Stimulated activated CD8-positive, alpha-beta memory T cell treated with anti-CD3 and anti-CD28 coated beads, Interleukin-4, amount 100 ng/mL, for 1 hour (primary cell): ENCODE data around the gene PLA2G15.

ENCODE experiments used
- DNase-seq, 2 donors: peaks; one replicate each; pipeline ENCODE4 v3.0.0-alpha.2; 2020; ENCODE audit warnings: low read depth in 2 of 2, low spot score in 1 of 2

Gene PLA2G15

GRCh38 chr16:68244903-68245853, at the start of gene PLA2G15:
Gene PLA2G15, plus strand, starts transcription at chr16:68245373. Its CDS starts 54 bp downstream, at chr16:68245427.
- DNase-seq, result peak; percentile 94 to 97

GRCh38 chr16:68197250-68197649, 47.9 kb upstream of the PLA2G15 start:
- DNase-seq, result no peak

- DNase-seq, result no peak
Measured at GRCh38 chr16:68200088-68200783, 44.9 kb upstream of the PLA2G15 start.

GRCh38 chr16:68202091-68202519, 43.1 kb upstream of the PLA2G15 start:
- DNase-seq, result no peak

GRCh38 chr16:68206245-68206644, 38.9 kb upstream of the PLA2G15 start:
- no peak for DNase-seq

GRCh38 chr16:68214726-68215125, 30.4 kb upstream of the PLA2G15 start:
- DNase-seq, result no peak

- DNase-seq, result no peak
Measured at GRCh38 chr16:68215302-68215701, 29.9 kb upstream of the PLA2G15 start.

- DNase-seq, result no peak
Measured at GRCh38 chr16:68216240-68216639, 28.9 kb upstream of the PLA2G15 start.

GRCh38 chr16:68217506-68217905, 27.7 kb upstream of the PLA2G15 start:
- DNase-seq, result no peak

- DNase-seq, result no peak
Measured at GRCh38 chr16:68219725-68220351, 25.3 kb upstream of the PLA2G15 start.

- no peak for DNase-seq
Measured at GRCh38 chr16:68223072-68223471, 22.1 kb upstream of the PLA2G15 start.

GRCh38 chr16:68226116-68226515, 19.1 kb upstream of the PLA2G15 start:
- no peak for DNase-seq

GRCh38 chr16:68227183-68227793, 17.9 kb upstream of the PLA2G15 start:
- no peak for DNase-seq

GRCh38 chr16:68227850-68228553, 17.2 kb upstream of the PLA2G15 start:
- no peak for DNase-seq

- no peak for DNase-seq
Measured at GRCh38 chr16:68228652-68229051, 16.5 kb upstream of the PLA2G15 start.

- DNase-seq, result no peak
Measured at GRCh38 chr16:68229431-68230175, 15.6 kb upstream of the PLA2G15 start.

GRCh38 chr16:68230176-68230571, 15.0 kb upstream of the PLA2G15 start:
- DNase-seq, result no peak

- no peak for DNase-seq
Measured at GRCh38 chr16:68230956-68231355, 14.2 kb upstream of the PLA2G15 start.

GRCh38 chr16:68231384-68232136, 13.6 kb upstream of the PLA2G15 start:
- DNase-seq, result no peak
